Uterus (tissue), 4 donors: ENCODE measurements around the gene NEK5. TPM values are rescaled to one million over a fixed set of nuclear protein-coding genes. Genes with fewer than 3 reads are reported as not detected.

ENCODE experiments used
- DNase-seq, 2 donors: peaks; one replicate each; pipeline ENCODE4 v3.0.0-alpha.2; 2019 to 2020
- H3K27ac ChIP-seq, 2 donors: fragments of 200-600 bp; sonication (generic); 1 replicate in 1 of 2; 2 replicates in 1 of 2; pipeline ENCODE4 v1.5.1; 2016 to 2018
- H3K27me3 ChIP-seq, 2 donors: fragments of 200-600 bp; sonication (generic); one replicate each; pipeline ENCODE4 v1.5.1; 2018 to 2019; ENCODE audit warnings: control low read depth in 1 of 2
- H3K36me3 ChIP-seq, 2 donors: fragments of 200-600 bp; sonication (generic); one replicate each; pipeline ENCODE4 v1.5.1; 2019; ENCODE audit warnings: control low read depth in 1 of 2
- H3K4me1 ChIP-seq, 2 donors: fragments of 200-600 bp; sonication (generic); one replicate each; pipeline ENCODE4 v1.5.1; 2018 to 2019; ENCODE audit warnings: control low read depth in 1 of 2
- H3K4me3 ChIP-seq, 2 donors: fragments of 200-600 bp; sonication (generic); 1 replicate in 1 of 2; 2 replicates in 1 of 2; pipeline ENCODE4 v1.5.1; 2018 to 2019; ENCODE audit warnings: mild to moderate bottlenecking in 1 of 2
- H3K9me3 ChIP-seq, 2 donors: fragments of 200-600 bp; sonication (generic); one replicate each; pipeline ENCODE4 v1.5.1; 2019; ENCODE audit warnings: control low read depth in 1 of 2
- POLR2A ChIP-seq, 2 donors: fragments of 450-650 bp; IDR thresholded peaks; one replicate each; pipeline ENCODE4 v1.6.1; 2016; ENCODE audit warnings: antibody characterized with exemption in 2 of 2, mild to moderate bottlenecking in 1 of 2, moderate library complexity in 1 of 2
- intact Hi-C: fragments of 100-400 bp; cut with DNase I; formaldehyde crosslinking; loops from one replicate; pipeline ENCODE4 v1.15.1; 2023; ENCODE audit warnings: low total_unique reads
- total RNA-seq, 4 donors: library from RNA; depleted of rRNA in 3 of 4; stranded (reverse); fragments of >200 nt in 3 of 4; gene quantifications; one replicate each; pipeline versions ENCODE4 v1.1.0 to v1.2.4, GENCODE V29; 2014 to 2023
- TF ChIP-seq, protein P1 (sequence below), 4 experiments: fragments of 200-600 bp in 2 of 4; fragments of 450-650 bp in 2 of 4; sonication (generic) in 2 of 4; IDR thresholded peaks; one replicate each; pipeline ENCODE4 v1.5.1; 2016 to 2019; ENCODE audit warnings: antibody characterized with exemption in 4 of 4, mild to moderate bottlenecking in 2 of 4, moderate library complexity in 1 of 4
- donor health status: DM: yes; HTN: yes; CAD: no.

Gene NEK5
- total RNA-seq, 4 donors from 2014 or later, result 0.76 to 7.9 (median 3.5) TPM

DNA sequence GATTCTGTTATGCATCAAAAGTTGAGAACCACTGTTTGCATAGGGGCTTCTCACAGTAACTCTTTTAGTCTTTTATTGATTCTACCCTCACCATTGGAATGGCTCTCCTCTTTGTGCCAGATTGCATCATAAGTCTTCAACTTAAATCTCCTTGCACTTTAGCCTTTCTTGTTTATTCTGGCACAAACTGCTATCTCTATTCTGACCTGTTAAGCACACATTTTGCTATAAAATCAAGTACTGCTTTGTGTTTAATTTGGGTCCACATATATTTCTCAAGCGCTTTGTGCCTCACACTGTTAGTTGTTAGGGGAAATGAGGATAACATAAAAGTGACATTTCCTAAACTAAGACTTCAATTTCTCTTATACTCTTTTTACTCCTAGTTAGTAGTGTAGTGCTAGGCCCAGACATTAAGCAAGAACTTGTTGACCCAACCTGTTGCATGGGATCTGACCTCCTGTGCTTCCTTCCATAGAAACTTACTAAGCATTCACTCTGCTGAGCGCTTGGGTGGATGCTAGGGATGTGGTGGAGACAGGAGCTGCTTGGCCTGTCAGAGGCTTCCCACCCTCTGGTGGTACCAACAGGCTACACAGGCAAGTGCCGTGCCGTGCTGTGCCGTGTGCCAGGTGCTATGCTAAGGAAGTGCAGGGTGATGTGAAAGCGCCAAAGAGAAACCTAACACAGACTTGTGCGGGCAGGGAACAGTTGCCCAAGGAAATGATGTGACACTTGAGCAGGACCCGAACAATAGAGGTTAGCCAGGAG, 103.2 kb downstream of the NEK5 start:
- Histone ChIP-seq H3K36me3 (no peaks in the 10 kb centered on the region), H3K9me3 (no peaks in the 10 kb centered on the region), H3K27me3 (no peaks in the 10 kb centered on the region), H3K27ac (no peak overlapping the region), H3K4me1 (no peaks in the 10 kb centered on the region), H3K4me3 (no peak overlapping the region)
- no peak for DNase-seq
- intact Hi-C loops, result no loop called here
- TF ChIP-seq, protein P1, sequence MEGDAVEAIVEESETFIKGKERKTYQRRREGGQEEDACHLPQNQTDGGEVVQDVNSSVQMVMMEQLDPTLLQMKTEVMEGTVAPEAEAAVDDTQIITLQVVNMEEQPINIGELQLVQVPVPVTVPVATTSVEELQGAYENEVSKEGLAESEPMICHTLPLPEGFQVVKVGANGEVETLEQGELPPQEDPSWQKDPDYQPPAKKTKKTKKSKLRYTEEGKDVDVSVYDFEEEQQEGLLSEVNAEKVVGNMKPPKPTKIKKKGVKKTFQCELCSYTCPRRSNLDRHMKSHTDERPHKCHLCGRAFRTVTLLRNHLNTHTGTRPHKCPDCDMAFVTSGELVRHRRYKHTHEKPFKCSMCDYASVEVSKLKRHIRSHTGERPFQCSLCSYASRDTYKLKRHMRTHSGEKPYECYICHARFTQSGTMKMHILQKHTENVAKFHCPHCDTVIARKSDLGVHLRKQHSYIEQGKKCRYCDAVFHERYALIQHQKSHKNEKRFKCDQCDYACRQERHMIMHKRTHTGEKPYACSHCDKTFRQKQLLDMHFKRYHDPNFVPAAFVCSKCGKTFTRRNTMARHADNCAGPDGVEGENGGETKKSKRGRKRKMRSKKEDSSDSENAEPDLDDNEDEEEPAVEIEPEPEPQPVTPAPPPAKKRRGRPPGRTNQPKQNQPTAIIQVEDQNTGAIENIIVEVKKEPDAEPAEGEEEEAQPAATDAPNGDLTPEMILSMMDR (IDR thresholded peaks at IDR 0.05), result no peak
- no peak for TF ChIP-seq POLR2A (IDR thresholded peaks at IDR 0.05)

DNA sequence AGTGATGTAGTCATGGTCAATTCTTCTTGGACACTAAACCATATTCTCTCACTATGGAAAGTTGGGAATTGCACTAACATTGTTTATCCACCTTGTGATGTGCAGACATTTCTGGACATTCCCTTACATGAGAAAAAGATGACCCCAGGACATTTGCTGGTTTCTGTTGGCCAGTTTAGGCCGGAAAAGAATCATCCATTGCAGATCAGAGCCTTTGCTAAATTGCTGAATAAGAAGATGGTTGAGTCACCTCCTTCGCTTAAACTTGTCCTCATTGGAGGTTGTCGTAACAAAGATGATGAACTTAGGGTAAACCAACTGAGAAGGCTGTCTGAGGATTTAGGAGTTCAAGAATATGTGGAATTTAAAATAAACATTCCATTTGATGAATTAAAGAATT, 104.4 kb downstream of the NEK5 start, which contains the start of gene UTP14C:
Gene UTP14C (plus strand): TSS at position 211 of the 400 bp plus-strand sequence. CDS start 4,114 bp downstream, outside the sequence.
- no peaks in the 10 kb centered on the region for H3K27me3 ChIP-seq
- H3K4me3 ChIP-seq, result no peak within 1 kb of the TSS
- H3K9me3 ChIP-seq, result no peaks in the 10 kb centered on the region
- H3K27ac ChIP-seq, result no peak within 1 kb of the TSS
- no peaks in the 10 kb centered on the region for H3K36me3 ChIP-seq
- intact Hi-C loops, result no loop called here
- DNase-seq, result no peak
- TF ChIP-seq, protein P1 (IDR thresholded peaks at IDR 0.05), result no peak
- TF ChIP-seq POLR2A (IDR thresholded peaks at IDR 0.05), result no peak
- no peaks in the 10 kb centered on the region for H3K4me1 ChIP-seq

DNA sequence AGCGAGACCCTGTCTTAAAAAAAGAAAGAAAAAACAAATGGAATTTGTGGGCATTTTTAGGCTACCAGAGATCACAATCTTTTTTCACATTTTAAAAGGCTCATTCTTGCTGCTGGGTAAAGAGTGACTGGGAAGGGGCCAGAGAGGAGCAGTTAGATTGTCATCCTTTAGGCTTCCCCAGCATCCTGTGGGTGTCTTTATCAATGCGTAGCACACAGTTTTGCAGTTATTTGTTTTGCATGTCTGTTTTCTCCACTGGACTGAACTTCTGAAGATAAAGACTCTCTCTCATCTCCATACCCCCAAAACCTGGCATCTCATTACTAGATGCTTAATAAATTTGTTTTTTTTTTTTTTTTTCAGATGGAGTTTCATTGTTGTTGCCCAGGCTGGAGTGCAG, 106.5 kb downstream of the NEK5 start:
- no peak overlapping the region for H3K27ac ChIP-seq
- H3K9me3 ChIP-seq, result no peaks in the 10 kb centered on the region
- no peak for DNase-seq
- H3K4me3 ChIP-seq, result no peak overlapping the region
- H3K36me3 ChIP-seq, result no peaks in the 10 kb centered on the region
- intact Hi-C loops, result no loop called here
- no peak for TF ChIP-seq POLR2A (IDR thresholded peaks at IDR 0.05)
- TF ChIP-seq, protein P1 (IDR thresholded peaks at IDR 0.05), result no peak
- H3K4me1 ChIP-seq, result no peaks in the 10 kb centered on the region
- H3K27me3 ChIP-seq, result no peaks in the 10 kb centered on the region

DNA sequence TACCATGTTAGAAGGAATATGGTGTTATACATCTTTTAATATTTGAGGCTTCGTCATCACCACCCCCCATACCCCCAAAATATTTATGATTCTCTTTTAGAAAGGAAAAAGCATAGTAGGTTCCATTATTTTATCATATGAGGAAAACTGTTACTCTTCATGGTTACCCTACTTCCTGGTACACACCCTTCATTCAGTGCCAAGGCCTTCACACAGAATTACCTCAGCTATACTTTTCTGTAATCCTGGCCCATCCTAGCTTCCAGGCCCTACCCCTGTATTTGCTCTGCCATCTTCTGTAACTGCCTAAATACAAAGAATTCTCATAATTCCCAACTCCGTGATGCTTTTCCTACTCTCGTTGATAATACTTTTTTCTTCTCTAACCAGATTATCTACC, 108.7 kb downstream of the NEK5 start:
- Histone ChIP-seq H3K9me3 (no peaks in the 10 kb centered on the region), H3K36me3 (no peaks in the 10 kb centered on the region), H3K27ac (no peak overlapping the region), H3K4me3 (no peak overlapping the region), H3K4me1 (no peaks in the 10 kb centered on the region), H3K27me3 (no peaks in the 10 kb centered on the region)
- intact Hi-C loops, result no loop called here
- DNase-seq, result no peak
- TF ChIP-seq, protein P1 (IDR thresholded peaks at IDR 0.05), result no peak
- no peak for TF ChIP-seq POLR2A (IDR thresholded peaks at IDR 0.05)

DNA sequence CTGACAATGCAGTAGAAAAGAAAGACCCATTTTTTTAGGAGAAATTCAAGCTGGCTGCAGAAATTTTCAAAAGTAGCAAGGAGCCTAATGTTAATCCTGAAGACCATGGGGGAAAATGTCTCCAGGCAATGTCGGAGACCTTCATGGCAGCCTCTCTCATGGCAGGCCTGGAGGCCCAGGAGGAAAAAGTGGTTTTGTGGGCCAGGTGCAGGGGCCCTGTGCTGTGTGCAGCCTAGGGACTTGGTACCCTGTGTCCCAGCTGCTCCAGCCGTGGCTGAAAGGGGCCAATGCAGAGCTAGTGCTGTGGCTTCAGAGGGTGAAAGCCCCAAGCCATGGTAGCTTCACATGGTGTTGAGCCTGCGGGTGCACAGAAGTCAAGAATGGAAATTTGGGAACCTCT, 112.6 kb downstream of the NEK5 start:
- H3K4me1 ChIP-seq, result peaks cover 0 to 5% of the 10 kb centered on the region in 2 donors
- no peaks in the 10 kb centered on the region for H3K9me3 ChIP-seq
- no peaks in the 10 kb centered on the region for H3K36me3 ChIP-seq
- no peak for DNase-seq
- no peak overlapping the region for H3K4me3 ChIP-seq
- no peaks in the 10 kb centered on the region for H3K27me3 ChIP-seq
- TF ChIP-seq, protein P1 (IDR thresholded peaks at IDR 0.05), result no peak
- TF ChIP-seq POLR2A (IDR thresholded peaks at IDR 0.05), result no peak
- no peak overlapping the region for H3K27ac ChIP-seq
- intact Hi-C loops, result no loop called here
